MM.1S (cell line): ENCODE measurements around the gene NPR3.

ENCODE experiments used
- DNase-seq: peaks from one replicate; pipeline ENCODE4 v3.0.0-alpha.2; 2015
- H2AFZ ChIP-seq: fragments of 300-600 bp; sonication (generic); 2 replicates; pipeline ENCODE4 v1.6.0; 2016; ENCODE audit warnings: antibody characterized with exemption, low read length
- H3F3A ChIP-seq: fragments of 300-600 bp; sonication (generic); 2 replicates; pipeline ENCODE4 v1.6.1; 2016; ENCODE audit warnings: mild to moderate bottlenecking, antibody characterized with exemption, low read length, moderate library complexity, mixed read lengths; ENCODE audit not compliant: insufficient read depth
- H3K27ac ChIP-seq: fragments of 300-600 bp; sonication (generic); 2 replicates; pipeline ENCODE4 v1.5.1; 2016; ENCODE audit warnings: mild to moderate bottlenecking, low read length
- H3K27me3 ChIP-seq: fragments of 300-600 bp; sonication (generic); replicated peaks from 2 replicates; pipeline ENCODE4 v1.6.0; 2016; ENCODE audit warnings: low read length; ENCODE audit not compliant: insufficient read depth
- H3K36me3 ChIP-seq: fragments of 300-600 bp; sonication (generic); replicated peaks from 2 replicates; pipeline ENCODE4 v1.6.1; 2016; ENCODE audit warnings: mild to moderate bottlenecking, low read length, mixed read lengths; ENCODE audit not compliant: insufficient read depth
- H3K4me1 ChIP-seq: fragments of 300-600 bp; sonication (generic); 2 replicates; pipeline ENCODE4 v1.6.1; 2016; ENCODE audit warnings: low read length, mixed read lengths
- H3K4me2 ChIP-seq: fragments of 300-600 bp; sonication (generic); 2 replicates; pipeline ENCODE4 v1.6.0; 2016; ENCODE audit warnings: low read depth, low read length
- H3K4me3 ChIP-seq: fragments of 300-600 bp; sonication (generic); 2 replicates; pipeline ENCODE4 v1.5.1; 2016; ENCODE audit warnings: low read length, mixed read lengths
- H3K79me2 ChIP-seq: fragments of 300-600 bp; sonication (generic); 2 replicates; pipeline ENCODE4 v1.6.1; 2016; ENCODE audit warnings: mixed run types, low read length, mixed read lengths
- H3K9ac ChIP-seq: fragments of 300-600 bp; sonication (generic); 2 replicates; pipeline ENCODE4 v1.6.1; 2016; ENCODE audit warnings: low read length, mixed read lengths
- H3K9me2 ChIP-seq: fragments of 300-600 bp; sonication (generic); replicated peaks from 2 replicates; pipeline ENCODE4 v1.6.1; 2016; ENCODE audit warnings: mild to moderate bottlenecking, low read length, mixed read lengths; ENCODE audit not compliant: insufficient read depth
- H3K9me3 ChIP-seq: fragments of 300-600 bp; sonication (generic); replicated peaks from 2 replicates; pipeline ENCODE4 v1.6.1; 2016; ENCODE audit warnings: mild to moderate bottlenecking, low read length, mixed read lengths; ENCODE audit not compliant: insufficient read depth
- H4K20me1 ChIP-seq: fragments of 300-600 bp; sonication (generic); 2 replicates; pipeline ENCODE4 v1.6.1; 2016; ENCODE audit warnings: mild to moderate bottlenecking, low read length, moderate library complexity, mixed read lengths; ENCODE audit not compliant: insufficient read depth
- CTCF ChIP-seq: fragments of 300-600 bp; sonication (generic); IDR thresholded peaks from 2 replicates; pipeline ENCODE4 v1.5.1; 2016; ENCODE audit warnings: antibody characterized with exemption, low read length, mixed read lengths
- EZH2 ChIP-seq: fragments of 300-600 bp; sonication (generic); optimal IDR thresholded peaks from 2 replicates; pipeline ENCODE3; 2017; ENCODE audit warnings: low read depth, mild to moderate bottlenecking, antibody characterized with exemption, low read length, mixed read lengths
- EZH2phosphoT487 ChIP-seq: fragments of 300-600 bp; sonication (generic); IDR thresholded peaks from 2 replicates; pipeline ENCODE4 v1.6.1; 2018; ENCODE audit warnings: antibody characterized with exemption, low read length

NPR3 gene

DNA sequence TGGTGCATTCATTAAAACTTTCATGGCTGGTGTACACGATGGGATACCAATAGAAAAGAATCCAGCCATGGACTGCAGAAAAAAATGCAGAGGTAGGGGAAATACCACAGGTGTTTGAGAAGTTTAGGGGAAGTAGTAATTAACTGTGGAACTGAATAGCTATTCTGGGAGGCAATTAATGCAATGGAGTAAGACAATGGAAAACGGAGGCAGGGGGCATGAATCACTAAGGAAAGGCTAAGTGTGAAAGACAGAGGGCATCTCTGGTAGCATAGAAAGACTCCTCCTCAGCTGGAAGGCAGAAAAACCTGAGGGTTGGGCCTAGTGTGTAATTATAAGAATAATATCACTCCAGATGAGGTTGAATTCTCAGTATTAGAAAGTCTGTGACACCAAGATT, 30.9 kb upstream of the NPR3 start:
- H3K9me3 ChIP-seq, result no peaks in the 10 kb centered on the region
- no peak overlapping the region for H3K4me2 ChIP-seq
- H3F3A ChIP-seq, result no peaks in the 10 kb centered on the region
- H3K9me2 ChIP-seq, result no peaks in the 10 kb centered on the region
- no peak for TF ChIP-seq EZH2phosphoT487
- TF ChIP-seq EZH2, result no peak
- TF ChIP-seq CTCF, result no peak
- H3K79me2 ChIP-seq, result no peaks in the 10 kb centered on the region
- DNase-seq, result no peak
- no peak overlapping the region for H3K27ac ChIP-seq
- no peak overlapping the region for H3K4me3 ChIP-seq
- no peaks in the 10 kb centered on the region for H3K4me1 ChIP-seq
- H2AFZ ChIP-seq, result no peak overlapping the region
- no peak overlapping the region for H3K9ac ChIP-seq
- no peaks in the 10 kb centered on the region for H3K27me3 ChIP-seq
- H3K36me3 ChIP-seq, result no peaks in the 10 kb centered on the region
- H4K20me1 ChIP-seq, result no peaks in the 10 kb centered on the region

DNA sequence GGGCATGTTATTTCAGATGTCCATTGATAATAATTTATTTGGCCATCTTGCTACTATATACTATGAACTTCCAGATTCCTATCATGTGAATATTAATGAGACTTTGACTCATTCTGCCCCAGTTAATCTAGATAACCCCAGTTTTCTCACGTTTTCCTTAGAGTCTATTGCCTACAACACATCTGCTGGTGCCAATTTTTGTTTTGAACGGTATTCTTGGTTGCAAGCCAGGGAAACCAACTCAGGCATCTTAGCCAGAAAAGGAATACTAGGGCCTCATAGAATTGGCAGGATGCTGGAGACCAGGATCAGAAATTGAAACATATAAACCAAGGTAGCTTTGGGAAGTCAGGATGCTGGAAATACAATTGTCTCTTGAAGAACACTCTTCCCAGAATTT, 28.0 kb upstream of the NPR3 start:
- H3K79me2 ChIP-seq, result no peaks in the 10 kb centered on the region
- no peaks in the 10 kb centered on the region for H3K9me2 ChIP-seq
- H3K9me3 ChIP-seq, result no peaks in the 10 kb centered on the region
- H2AFZ ChIP-seq, result no peak overlapping the region
- no peak overlapping the region for H3K4me3 ChIP-seq
- no peak for DNase-seq
- H3K27me3 ChIP-seq, result no peaks in the 10 kb centered on the region
- no peaks in the 10 kb centered on the region for H3F3A ChIP-seq
- no peak for TF ChIP-seq EZH2
- TF ChIP-seq CTCF, result no peak
- TF ChIP-seq EZH2phosphoT487, result no peak
- H3K4me1 ChIP-seq, result no peaks in the 10 kb centered on the region
- H4K20me1 ChIP-seq, result no peaks in the 10 kb centered on the region
- no peak overlapping the region for H3K27ac ChIP-seq
- H3K36me3 ChIP-seq, result no peaks in the 10 kb centered on the region
- H3K9ac ChIP-seq, result no peak overlapping the region
- no peak overlapping the region for H3K4me2 ChIP-seq

DNA sequence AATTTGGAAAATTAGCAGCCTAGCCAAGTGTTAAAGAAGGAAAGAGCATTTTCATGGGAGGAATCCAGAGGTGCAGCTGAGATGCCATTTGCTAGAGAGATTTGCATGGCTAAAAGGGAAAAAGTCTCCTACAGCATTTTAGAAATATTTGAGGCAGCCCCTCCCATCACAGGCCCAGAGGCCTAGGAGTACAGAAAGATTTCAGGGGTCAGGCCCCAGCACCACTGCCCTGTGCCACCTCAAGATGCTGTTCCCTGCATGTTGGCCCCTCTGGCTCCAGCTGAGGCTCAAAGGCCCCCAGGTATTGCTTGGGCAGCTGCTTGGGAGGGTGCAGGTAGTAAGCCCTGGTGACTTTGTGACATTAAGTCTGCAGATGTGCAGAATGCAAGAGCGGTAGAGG, 26.9 kb upstream of the NPR3 start:
- Histone ChIP-seq H3K4me2 (no peak overlapping the region), H2AFZ (no peak overlapping the region), H3F3A (no peaks in the 10 kb centered on the region), H3K36me3 (no peaks in the 10 kb centered on the region), H3K79me2 (no peaks in the 10 kb centered on the region), H3K4me3 (no peak overlapping the region), H3K9me2 (no peaks in the 10 kb centered on the region), H4K20me1 (no peaks in the 10 kb centered on the region), H3K9me3 (no peaks in the 10 kb centered on the region), H3K27ac (no peak overlapping the region), H3K27me3 (no peaks in the 10 kb centered on the region), H3K4me1 (no peaks in the 10 kb centered on the region), H3K9ac (no peak overlapping the region)
- TF ChIP-seq CTCF (no peak), EZH2 (no peak), EZH2phosphoT487 (no peak)
- no peak for DNase-seq
